ENCODE data around the gene FCER2.

Gene FCER2

DNA sequence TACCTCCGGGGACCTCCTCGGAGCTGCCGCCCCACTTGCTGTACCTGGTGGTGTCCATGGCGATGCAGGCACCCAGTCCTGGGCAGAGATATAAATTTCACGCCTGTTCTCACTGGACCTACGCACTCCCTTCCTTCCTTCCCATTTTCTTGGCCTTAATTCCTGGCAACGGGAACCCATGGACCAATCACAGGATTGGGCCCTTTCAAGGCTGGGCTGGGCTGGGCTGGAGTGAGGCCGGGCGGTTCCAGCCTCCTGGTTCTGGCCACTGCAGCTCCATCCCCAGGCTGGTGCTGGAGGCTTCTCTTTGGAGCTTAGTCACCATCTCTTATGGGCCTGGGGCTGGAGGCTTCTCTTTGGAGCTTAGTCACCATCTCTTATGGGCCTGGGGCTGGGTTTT is 30.1 kb upstream of the FCER2 start, which contains the start of gene CLEC4G:
TSS of gene CLEC4G (minus strand) at position 66 of the 400 bp plus-strand sequence. CDS start at position 58, 8 bp downstream.
- WGBS, 2 experiments (ENCODE audit: insufficient coverage in 2 of 2) = 42 to 54% methylated on average over 9 of the region's 9 CpGs
- Histone ChIP-seq H3K36me3 (ENCODE audit: control insufficient read depth, insufficient read depth, low read length) (no peaks in the 10 kb centered on the region), H3K9me3 (ENCODE audit: control insufficient read depth, low read length) (no peaks in the 10 kb centered on the region), H3K4me1 (ENCODE audit: control insufficient read depth, insufficient read depth, low read length, poor library complexity, severe bottlenecking) (no peaks in the 10 kb centered on the region), H3K4me3 (ENCODE audit: extremely low read depth, insufficient read depth, low read length, poor library complexity, severe bottlenecking) (no peak within 1 kb of the TSS), H3K27ac (ENCODE audit: low read depth, low read length, severe bottlenecking) (no peak within 1 kb of the TSS)

DNA sequence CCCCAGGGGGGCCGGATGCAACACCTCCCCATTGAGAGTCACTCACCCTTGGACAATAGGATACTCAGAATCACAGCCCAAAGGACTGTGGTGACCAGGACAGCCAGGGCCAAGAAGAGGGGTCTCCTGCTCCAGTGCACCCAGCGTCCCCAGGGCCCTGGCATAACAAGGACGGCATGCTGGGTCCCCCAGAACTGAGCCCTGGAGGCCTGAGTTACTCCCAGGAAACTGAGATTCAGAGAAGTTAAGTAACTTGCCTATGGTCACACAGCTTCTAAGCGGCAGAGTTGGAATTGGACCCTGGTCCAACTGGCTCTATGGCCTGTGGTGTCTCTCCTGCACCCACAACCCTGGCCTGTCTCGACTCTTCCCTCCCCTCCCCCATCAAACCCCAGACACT is 29.7 kb upstream of the FCER2 start:
- Histone ChIP-seq H3K4me1 (ENCODE audit: control insufficient read depth, insufficient read depth, low read length, poor library complexity, severe bottlenecking) (no peaks in the 10 kb centered on the region), H3K9me3 (ENCODE audit: control insufficient read depth, low read length) (no peaks in the 10 kb centered on the region), H3K36me3 (ENCODE audit: control insufficient read depth, insufficient read depth, low read length) (no peaks in the 10 kb centered on the region), H3K4me3 (ENCODE audit: extremely low read depth, insufficient read depth, low read length, poor library complexity, severe bottlenecking) (no peak overlapping the region), H3K27ac (ENCODE audit: low read depth, low read length, severe bottlenecking) (no peak overlapping the region)
- 49 to 55% methylated on average over 4 to 5 of the region's 5 CpGs for WGBS, 2 experiments (ENCODE audit: insufficient coverage in 2 of 2)

DNA sequence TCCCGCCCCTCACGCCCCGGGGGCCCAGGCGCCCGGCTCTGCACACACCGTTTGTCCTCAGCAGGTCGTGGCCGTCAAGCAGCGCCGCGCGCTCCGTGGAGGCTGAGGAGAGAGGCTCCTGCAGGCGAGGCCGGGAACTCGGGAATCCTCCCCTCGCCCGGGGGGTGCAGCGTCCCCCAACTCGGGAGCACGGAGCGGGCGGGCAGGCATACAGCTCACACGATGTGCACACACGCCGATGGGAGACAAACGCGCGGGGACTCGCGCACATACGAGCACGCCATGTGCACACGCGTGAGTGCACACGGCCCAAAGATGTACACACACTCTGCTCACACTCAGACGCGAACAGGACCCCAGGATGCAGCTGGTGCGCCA is 29.3 kb upstream of the FCER2 start:
- Histone ChIP-seq H3K4me3 (ENCODE audit: extremely low read depth, insufficient read depth, low read length, poor library complexity, severe bottlenecking) (no peak overlapping the region), H3K4me1 (ENCODE audit: control insufficient read depth, insufficient read depth, low read length, poor library complexity, severe bottlenecking) (no peaks in the 10 kb centered on the region), H3K27ac (ENCODE audit: low read depth, low read length, severe bottlenecking) (no peak overlapping the region), H3K9me3 (ENCODE audit: control insufficient read depth, low read length) (no peaks in the 10 kb centered on the region), H3K36me3 (ENCODE audit: control insufficient read depth, insufficient read depth, low read length) (no peaks in the 10 kb centered on the region)
- WGBS, 2 experiments (ENCODE audit: insufficient coverage in 2 of 2) = 70% methylated on average over 33 to 39 of the region's 39 CpGs

- Histone ChIP-seq H3K27ac (ENCODE audit: low read depth, low read length, severe bottlenecking) (no peak overlapping the region), H3K9me3 (ENCODE audit: control insufficient read depth, low read length) (no peaks in the 10 kb centered on the region), H3K4me3 (ENCODE audit: extremely low read depth, insufficient read depth, low read length, poor library complexity, severe bottlenecking) (no peak overlapping the region), H3K36me3 (ENCODE audit: control insufficient read depth, insufficient read depth, low read length) (no peaks in the 10 kb centered on the region), H3K4me1 (ENCODE audit: control insufficient read depth, insufficient read depth, low read length, poor library complexity, severe bottlenecking) (no peaks in the 10 kb centered on the region)
- 20% methylated on average over 57 to 59 of the region's 78 CpGs for whole genome bisulfite sequencing, 2 experiments (ENCODE audit: insufficient coverage in 2 of 2)
Observed at GRCh38 chr19:7730286-7731217, 28.6 kb upstream of the FCER2 start.

DNA sequence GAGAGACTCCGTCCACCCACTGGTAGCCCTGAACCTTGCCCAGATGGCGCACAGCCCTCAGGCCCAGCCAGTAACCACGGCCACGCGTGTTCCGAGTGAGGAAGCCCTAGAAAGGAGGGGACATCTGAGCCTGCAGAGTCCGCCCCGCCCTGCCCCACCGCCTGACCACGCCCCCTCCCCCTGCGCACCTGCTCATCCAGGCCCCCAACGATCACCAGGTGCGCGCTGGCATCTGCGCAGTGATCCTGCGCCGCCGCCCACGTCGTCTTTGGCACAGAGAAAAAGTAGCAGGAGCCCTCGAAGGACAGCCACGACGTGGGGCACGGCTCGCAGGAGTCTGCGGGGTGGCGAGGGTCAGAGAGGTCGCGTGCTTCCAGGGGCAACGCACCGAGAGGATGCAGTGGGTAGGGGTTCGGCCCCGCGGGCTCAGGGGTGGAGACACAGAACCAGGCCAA is 27.9 kb upstream of the FCER2 start:
- no peak overlapping the region for H3K4me3 ChIP-seq (ENCODE audit: extremely low read depth, insufficient read depth, low read length, poor library complexity, severe bottlenecking)
- H3K36me3 ChIP-seq (ENCODE audit: control insufficient read depth, insufficient read depth, low read length) = no peaks in the 10 kb centered on the region
- WGBS, 2 experiments (ENCODE audit: insufficient coverage in 2 of 2) = 35 to 41% methylated on average over 31 to 32 of the region's 34 CpGs
- no peak overlapping the region for H3K27ac ChIP-seq (ENCODE audit: low read depth, low read length, severe bottlenecking)
- no peaks in the 10 kb centered on the region for H3K4me1 ChIP-seq (ENCODE audit: control insufficient read depth, insufficient read depth, low read length, poor library complexity, severe bottlenecking)
- no peaks in the 10 kb centered on the region for H3K9me3 ChIP-seq (ENCODE audit: control insufficient read depth, low read length)

- H3K36me3 ChIP-seq (ENCODE audit: control insufficient read depth, insufficient read depth, low read length) = no peaks in the 10 kb centered on the region
- no peak overlapping the region for H3K27ac ChIP-seq (ENCODE audit: low read depth, low read length, severe bottlenecking)
- no peaks in the 10 kb centered on the region for H3K4me1 ChIP-seq (ENCODE audit: control insufficient read depth, insufficient read depth, low read length, poor library complexity, severe bottlenecking)
- WGBS, 2 experiments (ENCODE audit: insufficient coverage in 2 of 2) = 32 to 40% methylated on average over 11 to 12 of the region's 16 CpGs
- no peak overlapping the region for H3K4me3 ChIP-seq (ENCODE audit: extremely low read depth, insufficient read depth, low read length, poor library complexity, severe bottlenecking)
- no peaks in the 10 kb centered on the region for H3K9me3 ChIP-seq (ENCODE audit: control insufficient read depth, low read length)
Observed at GRCh38 chr19:7729211-7729610, 27.3 kb upstream of the FCER2 start.

DNA sequence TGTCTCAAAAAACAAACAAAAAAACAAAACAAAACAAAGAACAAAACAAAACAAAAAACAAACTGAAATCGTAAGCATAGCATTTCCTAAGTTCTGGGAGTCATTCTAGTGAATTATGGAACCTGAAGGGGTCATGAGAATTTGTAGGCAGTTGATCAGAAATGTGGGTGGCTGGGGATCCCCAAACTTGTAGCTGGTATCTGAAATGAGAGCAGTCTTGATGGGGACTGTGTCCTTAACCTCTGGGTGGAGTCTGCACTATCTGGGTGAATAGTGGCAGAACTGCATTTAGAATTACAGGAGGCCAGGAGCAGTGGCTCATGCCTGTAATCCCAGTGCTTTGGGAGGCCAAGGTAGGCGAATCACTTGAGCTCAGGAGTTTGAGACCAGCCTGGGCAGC is 23.9 kb upstream of the FCER2 start:
- Histone ChIP-seq H3K4me1 (ENCODE audit: control insufficient read depth, insufficient read depth, low read length, poor library complexity, severe bottlenecking) (no peaks in the 10 kb centered on the region), H3K27ac (ENCODE audit: low read depth, low read length, severe bottlenecking) (no peak overlapping the region), H3K9me3 (ENCODE audit: control insufficient read depth, low read length) (no peaks in the 10 kb centered on the region), H3K36me3 (ENCODE audit: control insufficient read depth, insufficient read depth, low read length) (no peaks in the 10 kb centered on the region), H3K4me3 (ENCODE audit: extremely low read depth, insufficient read depth, low read length, poor library complexity, severe bottlenecking) (no peak overlapping the region)
- 67 to 71% methylated on average over 1 to 2 of the region's 2 CpGs for WGBS, 2 experiments (ENCODE audit: insufficient coverage in 2 of 2)

DNA sequence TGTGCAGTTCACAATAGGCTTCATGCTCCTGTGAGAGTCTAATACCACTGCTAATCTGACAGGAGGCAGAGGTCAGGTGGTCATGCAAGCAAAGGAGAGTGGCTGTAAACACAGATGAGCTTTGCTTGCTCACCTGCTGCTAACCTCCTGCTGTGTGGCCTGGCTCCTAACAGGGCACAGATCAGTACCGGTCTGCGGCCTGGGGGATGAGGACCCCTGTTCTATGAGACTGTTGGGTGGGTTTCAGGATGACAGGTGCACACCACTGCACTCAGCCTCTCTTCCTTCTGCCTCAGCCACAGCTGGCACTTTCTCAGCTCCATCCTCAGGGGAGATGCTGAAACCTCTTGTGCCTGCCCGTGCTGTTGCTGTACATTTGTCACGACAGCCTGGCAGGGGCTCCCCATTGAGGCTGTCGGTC is 20.3 kb upstream of the FCER2 start:
- 55 to 59% methylated on average over 3 of the region's 5 CpGs for WGBS, 2 experiments (ENCODE audit: insufficient coverage in 2 of 2)
- Histone ChIP-seq H3K9me3 (ENCODE audit: control insufficient read depth, low read length) (no peaks in the 10 kb centered on the region), H3K4me3 (ENCODE audit: extremely low read depth, insufficient read depth, low read length, poor library complexity, severe bottlenecking) (no peak overlapping the region), H3K36me3 (ENCODE audit: control insufficient read depth, insufficient read depth, low read length) (no peaks in the 10 kb centered on the region), H3K27ac (ENCODE audit: low read depth, low read length, severe bottlenecking) (no peak overlapping the region), H3K4me1 (ENCODE audit: control insufficient read depth, insufficient read depth, low read length, poor library complexity, severe bottlenecking) (no peaks in the 10 kb centered on the region)

DNA sequence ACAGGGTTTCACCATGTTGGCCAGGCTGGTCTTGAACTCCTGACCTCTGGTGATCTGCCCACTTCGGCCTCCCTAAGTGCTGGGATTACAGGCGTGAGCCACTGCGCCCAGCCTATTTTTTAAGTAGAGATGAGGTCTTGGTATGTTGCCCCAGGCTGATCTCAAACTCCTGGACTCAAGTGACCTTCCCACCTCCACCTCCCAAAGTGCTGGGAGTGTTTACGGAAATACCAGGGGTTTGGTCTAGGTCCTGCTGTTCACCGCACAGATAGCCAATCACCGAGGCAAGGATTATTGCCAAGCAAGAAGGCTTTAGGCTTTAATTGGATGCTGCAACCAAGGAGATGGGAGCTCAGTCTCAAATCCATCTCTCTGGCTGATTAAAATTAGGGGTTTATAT is 18.4 kb upstream of the FCER2 start:
- Histone ChIP-seq H3K9me3 (ENCODE audit: control insufficient read depth, low read length) (no peaks in the 10 kb centered on the region), H3K4me1 (ENCODE audit: control insufficient read depth, insufficient read depth, low read length, poor library complexity, severe bottlenecking) (no peaks in the 10 kb centered on the region), H3K36me3 (ENCODE audit: control insufficient read depth, insufficient read depth, low read length) (no peaks in the 10 kb centered on the region), H3K27ac (ENCODE audit: low read depth, low read length, severe bottlenecking) (no peak overlapping the region), H3K4me3 (ENCODE audit: extremely low read depth, insufficient read depth, low read length, poor library complexity, severe bottlenecking) (no peak overlapping the region)
- WGBS, 2 experiments (ENCODE audit: insufficient coverage in 2 of 2) = 88 to 89% methylated on average over 4 to 5 of the region's 6 CpGs

- Histone ChIP-seq H3K4me1 (ENCODE audit: control insufficient read depth, insufficient read depth, low read length, poor library complexity, severe bottlenecking) (no peaks in the 10 kb centered on the region), H3K9me3 (ENCODE audit: control insufficient read depth, low read length) (no peaks in the 10 kb centered on the region), H3K27ac (ENCODE audit: low read depth, low read length, severe bottlenecking) (no peak overlapping the region), H3K4me3 (ENCODE audit: extremely low read depth, insufficient read depth, low read length, poor library complexity, severe bottlenecking) (no peak overlapping the region), H3K36me3 (ENCODE audit: control insufficient read depth, insufficient read depth, low read length) (no peaks in the 10 kb centered on the region)
- WGBS, 2 experiments (ENCODE audit: insufficient coverage in 2 of 2) = 78 to 87% methylated on average over 7 of the region's 8 CpGs
Observed at GRCh38 chr19:7718668-7719067, 16.7 kb upstream of the FCER2 start.

GRCh38 chr19:7716762-7717161 is 14.8 kb upstream of the FCER2 start:
- no peaks in the 10 kb centered on the region for H3K36me3 ChIP-seq (ENCODE audit: control insufficient read depth, insufficient read depth, low read length)
- no peak overlapping the region for H3K4me3 ChIP-seq (ENCODE audit: extremely low read depth, insufficient read depth, low read length, poor library complexity, severe bottlenecking)
- no peaks in the 10 kb centered on the region for H3K4me1 ChIP-seq (ENCODE audit: control insufficient read depth, insufficient read depth, low read length, poor library complexity, severe bottlenecking)
- WGBS, 2 experiments (ENCODE audit: insufficient coverage in 2 of 2) = 80% methylated on average over 1 of the region's 1 CpG; no CpG with 5 or more reads in 1 of the 2 experiments
- H3K27ac ChIP-seq (ENCODE audit: low read depth, low read length, severe bottlenecking) = no peak overlapping the region
- no peaks in the 10 kb centered on the region for H3K9me3 ChIP-seq (ENCODE audit: control insufficient read depth, low read length)
